ENCODE data around the gene MED13L. TPM values are rescaled to one million over a fixed set of nuclear protein-coding genes. Genes with fewer than 3 reads are reported as not detected.

The MED13L gene
- total RNA-seq, 1 experiment from 2014 or later: 69.5 TPM

DNA sequence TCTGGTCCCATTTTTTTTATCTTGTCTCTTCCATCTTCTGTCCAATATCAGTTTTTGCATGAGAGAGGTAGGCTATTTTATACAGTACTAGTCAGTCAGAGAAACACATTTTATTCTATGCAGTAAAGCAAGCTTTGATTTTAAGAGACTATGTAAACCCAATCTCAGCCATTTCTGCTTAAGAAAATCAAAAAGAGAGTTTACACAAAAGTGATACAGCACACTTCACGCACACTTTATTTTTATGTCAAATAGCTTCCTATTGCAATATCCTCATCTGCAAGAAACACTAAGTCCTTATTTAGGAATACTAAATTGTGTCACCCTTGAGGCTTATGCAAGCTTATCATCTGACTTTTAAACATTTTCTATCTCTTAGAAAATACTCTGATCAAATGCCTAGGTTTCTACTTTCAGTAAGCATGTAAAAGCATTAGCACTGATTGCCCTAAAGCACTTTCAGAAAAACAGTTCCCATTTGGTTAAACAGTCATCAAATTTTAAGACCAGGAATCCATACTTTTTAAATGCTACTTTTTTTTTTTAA is 78.3 kb downstream of the MED13L start:
- H3K4me1 ChIP-seq (replicated peaks): peaks cover 30% of the 10 kb centered on the region
- no peaks in the 10 kb centered on the region for H3K27me3 ChIP-seq (replicated peaks)

DNA sequence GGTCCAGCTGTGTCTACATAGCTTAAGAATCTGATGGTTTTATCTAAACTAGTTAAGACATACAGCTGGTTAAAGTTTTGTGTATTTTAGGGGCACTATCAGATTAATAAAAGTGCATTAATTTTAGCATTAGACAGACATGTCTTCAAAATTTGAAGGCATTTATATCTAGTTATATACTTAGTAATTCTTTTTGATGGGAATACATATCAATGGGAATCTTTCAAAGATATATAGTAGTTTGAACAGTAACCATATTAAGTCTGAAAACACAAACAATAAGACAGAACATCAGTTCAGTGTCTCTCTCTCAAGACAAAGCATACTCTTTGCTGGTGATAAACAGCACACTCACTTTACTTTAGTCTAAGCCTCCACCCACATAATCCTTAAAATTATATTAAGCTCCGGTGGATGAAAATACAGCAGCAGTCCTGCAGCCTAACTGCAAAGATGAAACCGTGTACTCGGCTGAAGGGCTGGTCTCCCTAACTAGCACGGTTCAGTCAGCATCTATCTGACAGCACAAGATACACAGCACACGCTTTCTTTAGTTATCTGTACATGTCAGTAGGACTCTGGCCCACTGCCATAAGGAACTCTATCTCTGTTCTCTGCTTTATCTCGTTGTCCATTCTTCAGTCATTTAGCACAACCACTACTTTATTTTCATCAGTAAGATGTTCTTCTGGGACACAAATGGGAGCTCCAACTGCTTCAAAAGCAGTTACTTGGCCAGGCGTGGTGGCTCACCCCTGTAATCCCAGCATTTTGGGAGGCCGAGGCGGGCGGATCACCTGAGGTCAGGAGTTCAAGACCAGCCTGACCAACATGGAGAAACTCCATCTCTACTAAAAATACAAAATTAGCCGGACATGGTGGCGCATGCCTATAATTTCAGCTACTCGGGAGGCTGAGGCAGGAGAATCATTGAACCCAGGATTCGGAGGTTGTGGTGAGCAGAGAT is 80.5 kb downstream of the MED13L start:
- no peak overlapping the region for H3K27ac ChIP-seq
- H3K4me3 ChIP-seq: no peak overlapping the region
- no peak for DNase-seq (ENCODE audit: low read depth in 1 of 2, low spot score in 2 of 2)
- no peaks in the 10 kb centered on the region for H3K9me3 ChIP-seq (replicated peaks)
- peaks cover 24% of the 10 kb centered on the region for H3K4me1 ChIP-seq (replicated peaks)
- H3K27me3 ChIP-seq (replicated peaks): no peaks in the 10 kb centered on the region
- H3K36me3 ChIP-seq: no peaks in the 10 kb centered on the region

More for the DNA sequence above, 78.3 kb downstream of the MED13L start:
- Histone ChIP-seq H3K9me3 (replicated peaks) (no peaks in the 10 kb centered on the region), H3K36me3 (no peaks in the 10 kb centered on the region), H3K27ac (no peak overlapping the region), H3K4me3 (no peak overlapping the region)
- DNase-seq (ENCODE audit: low read depth in 1 of 2, low spot score in 2 of 2): no peak

DNA sequence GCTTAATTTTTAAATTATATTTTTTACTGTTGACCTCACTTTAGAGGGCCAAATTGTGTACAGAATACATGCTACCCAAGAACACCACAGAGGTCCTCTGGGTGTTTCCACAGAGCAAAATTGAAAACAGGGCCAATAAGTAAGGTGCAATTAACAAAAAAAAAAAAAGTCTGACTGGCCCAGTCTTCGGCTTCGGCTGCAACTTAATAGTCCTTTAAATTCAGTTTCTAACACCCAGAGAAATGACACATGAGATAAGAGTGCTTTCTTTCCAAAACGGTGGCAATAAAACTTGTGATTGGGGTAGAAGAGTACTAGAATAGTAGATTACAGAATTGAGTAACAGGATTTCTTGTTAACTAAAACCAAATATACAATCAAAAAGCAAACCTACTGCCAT is 81.3 kb downstream of the MED13L start:
- Histone ChIP-seq H3K27me3 (replicated peaks) (no peaks in the 10 kb centered on the region), H3K4me3 (no peak overlapping the region), H3K4me1 (replicated peaks) (peaks cover 16% of the 10 kb centered on the region), H3K36me3 (no peaks in the 10 kb centered on the region), H3K27ac (no peak overlapping the region), H3K9me3 (replicated peaks) (no peaks in the 10 kb centered on the region)
- DNase-seq (ENCODE audit: low read depth in 1 of 2, low spot score in 2 of 2): no peak

DNA sequence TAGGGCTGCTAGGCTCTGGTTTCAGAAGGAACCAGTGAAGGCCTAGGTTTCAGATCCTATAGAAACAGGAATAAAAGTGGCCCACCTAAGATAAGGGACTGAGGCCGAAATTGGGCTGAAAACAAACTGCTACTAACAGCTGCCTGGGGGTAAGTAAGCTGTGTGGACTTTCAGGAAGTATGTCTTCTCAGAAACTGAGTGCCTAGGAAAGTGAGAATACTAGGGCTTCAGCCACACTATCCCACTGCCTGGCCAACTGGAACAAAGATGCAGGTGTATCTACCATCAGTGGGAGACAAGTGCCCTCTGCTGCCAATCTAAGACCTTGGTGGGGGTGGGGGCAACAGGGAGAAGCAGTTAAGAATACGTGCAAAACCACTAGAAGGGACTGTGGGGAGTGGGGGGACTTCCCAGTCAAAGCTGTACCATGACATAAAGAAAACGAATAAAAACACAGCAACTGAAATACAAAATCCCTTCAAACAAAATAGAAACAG is 82.5 kb downstream of the MED13L start:
- H3K9me3 ChIP-seq (replicated peaks): no peaks in the 10 kb centered on the region
- H3K36me3 ChIP-seq: no peaks in the 10 kb centered on the region
- H3K4me3 ChIP-seq: no peak overlapping the region
- no peak for DNase-seq (ENCODE audit: low read depth in 1 of 2, low spot score in 2 of 2)
- H3K27ac ChIP-seq: no peak overlapping the region
- H3K27me3 ChIP-seq (replicated peaks): no peaks in the 10 kb centered on the region
- peaks cover 10% of the 10 kb centered on the region; the same call in 1 of the 2 replicates for H3K4me1 ChIP-seq (replicated peaks)

DNA sequence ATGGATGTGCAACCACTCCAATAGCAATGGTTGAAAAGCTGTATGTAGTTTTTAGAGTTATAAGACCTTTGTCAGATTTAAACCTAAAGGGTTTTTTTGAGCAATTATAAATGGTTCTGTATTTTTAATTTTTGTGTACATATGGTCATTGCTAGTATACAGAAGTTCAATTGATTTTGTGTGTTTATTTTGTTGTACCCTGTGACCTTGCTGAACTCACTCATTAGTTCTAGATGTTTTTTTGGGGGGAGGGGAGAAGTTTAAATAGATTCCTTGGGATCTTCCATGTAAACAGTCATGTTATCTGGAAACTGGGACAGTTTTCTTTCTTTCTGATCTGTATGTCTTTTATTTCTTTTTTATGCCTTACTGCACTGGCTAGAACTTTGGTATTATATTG is 87.8 kb downstream of the MED13L start:
- Histone ChIP-seq H3K4me3 (no peak overlapping the region), H3K36me3 (no peaks in the 10 kb centered on the region), H3K9me3 (replicated peaks) (no peaks in the 10 kb centered on the region), H3K27ac (no peak overlapping the region), H3K4me1 (replicated peaks) (peaks cover 23% of the 10 kb centered on the region), H3K27me3 (replicated peaks) (no peaks in the 10 kb centered on the region)
- DNase-seq (ENCODE audit: low read depth in 1 of 2, low spot score in 2 of 2): no peak

DNA sequence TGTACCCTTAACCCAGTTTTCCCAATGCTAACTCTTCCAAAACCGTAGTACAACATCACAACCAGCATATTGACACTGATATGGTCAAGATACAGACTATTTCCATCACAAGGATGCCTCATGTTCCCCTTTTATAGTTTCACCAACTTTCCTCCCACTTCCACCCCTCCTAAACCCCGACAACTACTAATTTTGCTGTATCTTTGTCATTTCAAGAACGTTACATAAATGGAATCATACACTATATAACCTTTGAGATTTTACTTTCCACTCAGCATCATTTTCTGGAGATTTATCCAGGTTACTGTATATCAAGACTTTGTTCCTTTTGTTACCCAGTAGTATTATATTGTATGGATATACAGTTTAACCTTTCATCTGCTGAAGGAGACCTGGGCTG is 88.9 kb downstream of the MED13L start:
- no peaks in the 10 kb centered on the region for H3K36me3 ChIP-seq
- DNase-seq (ENCODE audit: low read depth in 1 of 2, low spot score in 2 of 2): no peak

DNA sequence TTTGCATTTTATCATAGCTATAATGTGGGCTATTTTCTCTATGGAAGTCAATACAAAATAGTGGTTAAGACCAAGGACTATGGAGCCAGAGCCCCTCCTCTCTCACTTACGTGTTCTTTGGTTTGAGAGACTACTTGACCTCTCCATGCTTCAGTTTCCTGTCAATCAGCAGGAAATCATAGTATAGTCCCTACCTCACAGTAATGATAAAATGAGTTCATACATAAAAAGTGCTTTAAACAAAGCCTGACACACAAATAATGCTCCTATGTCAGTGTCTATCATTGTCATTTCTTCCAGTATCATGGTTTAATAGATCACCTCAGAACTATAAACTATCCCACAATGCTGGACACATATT is 90.4 kb downstream of the MED13L start:
- Histone ChIP-seq H3K9me3 (replicated peaks) (no peaks in the 10 kb centered on the region), H3K36me3 (no peaks in the 10 kb centered on the region), H3K4me1 (replicated peaks) (peaks cover 24% of the 10 kb centered on the region), H3K27ac (no peak overlapping the region), H3K4me3 (no peak overlapping the region), H3K27me3 (replicated peaks) (no peaks in the 10 kb centered on the region)
- no peak for DNase-seq (ENCODE audit: low read depth in 1 of 2, low spot score in 2 of 2)

More for the DNA sequence above, 88.9 kb downstream of the MED13L start:
- H3K4me3 ChIP-seq: no peak overlapping the region
- peaks cover 31% of the 10 kb centered on the region for H3K4me1 ChIP-seq (replicated peaks)
- H3K27ac ChIP-seq: no peak overlapping the region
- no peaks in the 10 kb centered on the region for H3K27me3 ChIP-seq (replicated peaks)
- H3K9me3 ChIP-seq (replicated peaks): no peaks in the 10 kb centered on the region

DNA sequence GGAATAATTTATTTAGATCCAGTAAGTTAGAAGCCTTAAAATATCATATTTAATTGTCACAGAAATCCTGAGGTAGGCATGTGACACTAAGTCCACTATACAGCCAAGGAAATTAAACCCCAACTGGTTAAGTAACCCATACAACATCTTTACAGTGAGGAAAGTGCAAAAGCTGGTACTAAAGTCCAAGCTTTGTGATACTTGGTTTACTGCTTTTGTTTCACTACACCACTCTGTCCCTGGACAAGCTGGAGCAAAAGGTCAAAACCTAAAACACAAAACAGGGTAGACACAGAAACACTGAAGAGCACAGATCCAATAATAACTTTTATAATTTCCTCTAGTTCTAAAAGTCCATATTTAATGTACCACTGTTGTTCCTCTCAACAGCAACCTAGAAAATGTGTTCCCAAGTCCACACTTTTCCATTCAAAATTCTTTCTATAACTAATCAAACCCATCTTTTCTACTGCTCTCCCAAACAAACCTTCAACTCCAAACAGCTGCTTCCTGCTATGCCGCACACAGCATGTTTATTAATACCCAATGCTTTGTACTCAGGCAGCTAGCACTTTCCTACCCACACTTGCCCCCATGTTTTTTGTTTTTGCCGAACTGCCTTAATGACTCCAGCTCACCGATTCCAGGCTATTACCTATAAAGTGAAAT is 90.9 kb downstream of the MED13L start:
- H3K27me3 ChIP-seq (replicated peaks): no peaks in the 10 kb centered on the region
- DNase-seq (ENCODE audit: low read depth in 1 of 2, low spot score in 2 of 2): no peak
- no peaks in the 10 kb centered on the region for H3K9me3 ChIP-seq (replicated peaks)
- H3K4me3 ChIP-seq: no peak overlapping the region
- no peak overlapping the region for H3K27ac ChIP-seq
- no peaks in the 10 kb centered on the region for H3K36me3 ChIP-seq
- H3K4me1 ChIP-seq (replicated peaks): peaks cover 24% of the 10 kb centered on the region

DNA sequence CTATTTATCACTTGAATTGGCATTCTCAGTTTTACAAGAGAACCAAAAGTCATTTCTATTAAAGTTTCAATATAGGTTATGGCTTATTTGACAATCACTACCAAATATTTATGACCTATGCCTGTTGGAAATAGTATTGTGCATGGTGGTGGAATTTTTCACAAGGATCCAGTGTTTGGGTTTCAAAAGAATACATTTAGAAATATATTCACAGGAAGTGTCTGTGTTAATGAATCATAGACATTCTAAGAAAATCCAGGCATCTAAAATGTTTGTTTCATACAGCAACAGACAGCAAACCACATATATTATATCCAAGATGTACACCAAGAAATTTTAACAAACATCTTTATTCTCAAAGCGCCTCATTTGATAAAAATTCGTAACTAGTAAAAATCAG is 92.7 kb downstream of the MED13L start:
- H3K36me3 ChIP-seq: no peaks in the 10 kb centered on the region
- H3K4me3 ChIP-seq: no peak overlapping the region
- no peaks in the 10 kb centered on the region for H3K27me3 ChIP-seq (replicated peaks)
- no peaks in the 10 kb centered on the region for H3K9me3 ChIP-seq (replicated peaks)
- H3K4me1 ChIP-seq (replicated peaks): peaks cover 24% of the 10 kb centered on the region
- no peak overlapping the region for H3K27ac ChIP-seq
- DNase-seq (ENCODE audit: low read depth in 1 of 2, low spot score in 2 of 2): no peak

DNA sequence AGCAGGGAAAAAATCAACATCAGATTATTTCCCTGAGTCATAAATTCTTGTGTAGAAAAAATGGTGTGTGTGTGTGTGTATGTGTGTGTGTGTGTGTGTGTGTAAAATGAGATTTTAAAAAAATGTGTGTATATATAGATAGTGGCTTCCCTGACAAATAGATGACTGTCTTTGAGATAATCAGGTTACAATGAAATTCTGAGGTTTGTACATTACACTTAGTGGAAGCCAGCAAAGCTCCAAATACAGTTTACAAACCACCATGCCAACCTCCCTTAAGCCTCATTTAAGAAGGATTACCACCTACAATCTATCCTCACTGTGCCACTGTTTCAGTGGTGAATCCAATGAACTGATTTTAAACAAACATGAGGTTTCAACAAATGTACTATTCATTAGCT is 93.8 kb downstream of the MED13L start:
- no peaks in the 10 kb centered on the region for H3K9me3 ChIP-seq (replicated peaks)
- H3K36me3 ChIP-seq: no peaks in the 10 kb centered on the region
- peaks cover 24% of the 10 kb centered on the region for H3K4me1 ChIP-seq (replicated peaks)
- H3K27me3 ChIP-seq (replicated peaks): no peaks in the 10 kb centered on the region
- no peak overlapping the region for H3K4me3 ChIP-seq
- no peak for DNase-seq (ENCODE audit: low read depth in 1 of 2, low spot score in 2 of 2)
- H3K27ac ChIP-seq: no peak overlapping the region

DNA sequence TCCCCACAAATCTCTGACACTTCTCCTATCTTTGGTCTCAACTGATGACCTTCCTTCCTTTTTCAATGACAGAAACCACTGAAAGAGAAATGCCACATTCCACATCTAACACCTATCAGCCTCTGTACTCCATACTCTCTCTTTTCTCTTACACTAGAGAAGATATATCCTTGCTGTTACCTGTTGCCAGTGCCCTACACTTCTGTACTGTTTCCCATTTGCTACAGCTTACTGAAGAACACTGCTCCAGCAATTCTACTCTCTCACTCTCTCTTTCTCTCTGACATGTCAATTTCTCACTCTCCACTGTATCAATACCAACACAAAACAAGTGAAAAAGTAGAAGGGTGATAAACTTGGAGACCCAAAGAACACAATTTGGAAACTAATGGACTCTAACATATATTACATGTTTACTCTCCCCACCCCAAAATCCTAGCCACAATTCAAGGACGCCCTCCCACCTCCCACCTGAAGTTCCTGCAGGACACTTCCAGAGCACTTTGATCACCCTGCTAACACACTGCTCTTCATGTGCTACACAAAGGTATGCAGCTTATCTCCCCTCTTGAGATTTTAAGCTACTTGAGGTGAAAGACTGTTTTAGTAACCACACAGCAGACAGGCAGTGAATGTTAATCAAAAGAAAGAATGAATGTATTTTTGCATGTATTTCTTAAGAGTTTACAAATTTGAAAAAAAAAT is 95.0 kb downstream of the MED13L start:
- no peak overlapping the region for H3K4me3 ChIP-seq
- H3K9me3 ChIP-seq (replicated peaks): no peaks in the 10 kb centered on the region
- no peaks in the 10 kb centered on the region for H3K36me3 ChIP-seq
- no peaks in the 10 kb centered on the region for H3K27me3 ChIP-seq (replicated peaks)
- no peak for DNase-seq (ENCODE audit: low read depth in 1 of 2, low spot score in 2 of 2)
- peaks cover 24% of the 10 kb centered on the region for H3K4me1 ChIP-seq (replicated peaks)
- H3K27ac ChIP-seq: no peak overlapping the region

DNA sequence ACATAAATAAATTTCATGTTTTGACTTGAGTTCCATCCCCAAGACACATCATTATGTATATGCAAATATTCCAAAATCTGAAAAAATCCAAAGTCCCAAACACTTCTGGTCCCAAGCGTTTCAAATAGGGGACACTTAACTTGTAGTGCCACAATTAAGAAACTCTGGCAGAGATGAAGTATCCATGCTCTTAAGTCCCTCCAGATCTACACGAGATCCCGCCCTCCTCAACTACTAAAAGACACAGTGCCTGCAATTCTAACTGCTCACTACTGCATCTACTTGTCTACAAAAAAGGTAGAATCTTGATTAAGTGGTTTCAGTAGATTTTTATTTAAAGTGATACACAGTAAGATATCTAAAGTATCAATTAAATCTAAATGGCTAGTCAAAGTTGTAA is 97.0 kb downstream of the MED13L start:
- Histone ChIP-seq H3K36me3 (no peaks in the 10 kb centered on the region), H3K27me3 (replicated peaks) (no peaks in the 10 kb centered on the region), H3K27ac (no peak overlapping the region), H3K4me3 (no peak overlapping the region), H3K9me3 (replicated peaks) (no peaks in the 10 kb centered on the region), H3K4me1 (replicated peaks) (peaks cover 14% of the 10 kb centered on the region; the same call in 1 of the 2 replicates)
- DNase-seq (ENCODE audit: low read depth in 1 of 2, low spot score in 2 of 2): no peak

DNA sequence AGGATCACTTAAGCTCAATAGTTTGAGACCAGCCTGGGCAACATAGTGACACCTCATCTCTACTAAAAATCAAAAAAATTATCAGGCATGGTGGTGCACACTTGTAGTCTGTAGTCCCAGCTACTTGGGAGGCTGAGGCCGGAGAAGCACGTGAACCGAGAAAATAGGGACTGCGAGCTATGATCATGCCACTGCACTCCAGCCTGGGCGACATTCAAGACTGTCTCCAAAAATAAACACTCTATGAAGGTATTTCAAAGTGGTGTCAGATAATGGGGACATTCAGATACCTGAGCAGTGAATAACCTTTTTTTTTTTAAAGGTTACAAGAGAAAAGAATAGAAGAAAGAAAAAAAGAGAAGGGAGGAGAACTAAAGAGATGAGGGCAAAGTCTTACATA is 98.1 kb downstream of the MED13L start:
- DNase-seq (ENCODE audit: low read depth in 1 of 2, low spot score in 2 of 2): no peak
- no peaks in the 10 kb centered on the region for H3K27me3 ChIP-seq (replicated peaks)
- no peaks in the 10 kb centered on the region for H3K9me3 ChIP-seq (replicated peaks)
- no peak overlapping the region for H3K4me3 ChIP-seq
- no peaks in the 10 kb centered on the region for H3K36me3 ChIP-seq
- H3K4me1 ChIP-seq (replicated peaks): peaks cover 8% of the 10 kb centered on the region; the same call in 1 of the 2 replicates
- no peak overlapping the region for H3K27ac ChIP-seq

Measured in SJSA1 (cell line).